COR-L47 (cell line): ENCODE data around the gene PPARA.
A peak's percentile ranks its signal among the peaks of the same experiment; 100 is the strongest.

ENCODE experiments used
- DNase-seq: peaks from one replicate; lab custom pipeline; 2025; lab: John Stamatoyannopoulos, UW

PPARA gene

DNA sequence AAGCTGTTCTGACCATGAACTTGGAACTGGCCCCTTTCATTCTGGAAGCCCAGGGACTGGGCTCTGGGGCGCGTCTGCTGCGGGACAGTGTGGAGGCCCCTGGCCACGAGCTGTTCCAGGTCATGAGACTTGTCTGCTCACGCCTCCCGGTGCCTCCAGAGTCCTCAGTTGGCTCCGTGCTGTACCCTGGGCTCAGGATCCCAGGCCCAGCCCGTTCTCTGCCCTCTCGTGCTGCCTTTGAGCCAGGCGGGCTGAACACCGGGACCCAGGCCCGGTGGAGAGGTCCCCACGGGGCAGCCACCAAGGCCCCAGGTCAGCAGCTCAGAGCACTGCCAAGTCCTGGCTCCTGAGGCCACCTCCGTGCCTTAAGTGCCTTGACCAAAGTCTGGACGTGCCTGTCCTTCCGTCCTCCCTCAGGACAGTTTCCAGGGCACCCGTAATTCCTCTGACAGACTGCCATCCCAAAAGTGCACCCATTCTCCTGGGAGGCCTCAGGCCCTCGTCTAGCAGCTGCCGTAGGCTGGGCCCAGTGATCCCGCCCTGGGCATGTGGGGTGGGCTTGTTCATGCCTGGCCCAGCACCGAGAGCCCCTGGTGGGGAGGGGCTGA, 36.3 kb upstream of the PPARA start:
- DNase-seq = no peak

DNA sequence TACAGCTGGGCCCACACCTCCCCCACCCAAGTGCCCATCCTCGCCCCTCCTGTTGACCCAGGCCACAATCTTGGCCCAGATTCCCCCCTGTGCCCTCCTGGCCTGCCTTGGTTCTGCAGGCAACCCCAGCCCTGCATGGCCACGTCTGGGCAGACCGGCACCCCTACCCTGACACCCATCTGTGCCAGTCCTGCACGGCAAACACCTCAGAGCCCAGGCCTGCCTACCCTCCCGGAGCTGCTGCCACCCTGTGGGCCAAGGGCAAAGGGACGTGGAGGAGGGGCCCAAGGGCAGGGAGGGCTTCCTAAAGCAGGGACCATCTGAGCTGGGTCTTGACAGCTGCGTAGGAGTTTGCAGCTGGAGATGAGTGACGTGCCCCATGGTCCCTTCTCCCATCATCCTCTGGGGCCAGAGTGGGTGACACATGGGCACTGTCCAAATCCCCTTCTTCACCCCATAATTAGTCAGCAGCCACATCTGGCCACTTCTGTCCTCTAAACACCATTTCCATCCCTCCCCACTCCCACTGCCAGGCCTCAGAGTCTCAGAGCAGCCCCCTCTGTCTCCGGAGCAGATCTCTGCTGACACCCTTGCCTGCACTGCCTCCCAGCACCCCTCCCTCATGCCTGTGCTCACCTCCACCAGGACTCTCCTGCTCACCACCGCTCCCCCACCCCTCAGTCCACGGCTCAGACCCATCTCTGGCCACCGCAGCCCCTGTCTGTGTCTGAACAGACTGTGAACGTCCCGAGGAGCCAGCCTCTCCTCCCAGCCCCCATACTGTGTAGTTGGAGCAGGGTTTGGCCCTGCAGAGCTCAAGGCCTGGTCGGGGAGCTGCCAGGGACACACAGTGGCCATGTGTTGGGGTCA, 35.6 kb upstream of the PPARA start:
- DNase-seq = no peak

DNA sequence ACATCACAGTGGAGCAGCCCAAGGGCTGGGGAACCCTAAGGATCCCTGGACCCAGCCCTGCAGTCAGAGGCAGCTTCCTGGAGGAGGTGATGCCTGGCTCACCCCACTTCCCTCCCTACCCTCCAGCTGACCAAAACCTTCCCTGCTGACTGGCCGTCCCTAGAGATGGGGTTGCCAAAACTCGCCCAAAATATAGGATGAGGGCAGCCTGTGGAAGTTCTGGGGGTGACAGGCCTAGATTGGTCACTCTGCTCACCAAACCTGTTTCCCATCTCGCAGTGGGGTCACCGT, 35.0 kb upstream of the PPARA start:
- DNase-seq = no peak

DNA sequence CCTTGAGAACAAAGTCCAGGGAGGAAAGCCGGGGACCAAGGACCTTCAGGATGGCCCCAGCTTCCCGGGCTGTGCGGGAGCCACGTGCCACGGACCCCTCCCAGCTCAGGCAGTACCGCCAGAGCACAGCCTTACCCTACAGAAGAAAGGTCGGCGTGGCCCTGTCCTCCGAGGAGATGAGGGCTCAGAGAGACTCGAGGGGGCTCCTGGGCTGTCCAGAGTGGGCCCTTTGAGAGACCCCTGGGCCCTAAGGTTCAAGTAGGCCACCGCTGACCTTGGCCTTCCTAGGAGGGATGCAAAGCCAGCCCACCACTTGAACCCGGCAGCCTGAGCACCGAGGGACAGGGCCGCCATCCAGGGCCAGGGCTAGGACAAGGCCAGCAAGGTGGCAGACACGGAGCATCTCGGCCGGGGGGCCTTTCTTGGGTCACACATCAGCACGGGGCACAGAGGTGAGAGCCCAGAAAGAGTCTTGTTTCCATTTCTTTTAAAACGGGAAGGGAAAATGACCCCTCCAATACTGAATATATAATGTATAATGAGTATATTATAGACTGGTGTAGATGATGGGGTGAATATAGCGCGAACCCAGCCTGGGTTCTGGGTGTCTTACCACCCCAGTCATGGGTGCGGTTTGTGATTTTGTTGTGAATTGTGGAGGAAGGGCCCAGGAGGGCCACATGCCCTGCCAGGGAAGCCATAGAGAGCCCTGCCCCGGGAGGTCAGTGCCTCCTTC, 34.4 kb upstream of the PPARA start:
- DNase-seq = no peak

DNA sequence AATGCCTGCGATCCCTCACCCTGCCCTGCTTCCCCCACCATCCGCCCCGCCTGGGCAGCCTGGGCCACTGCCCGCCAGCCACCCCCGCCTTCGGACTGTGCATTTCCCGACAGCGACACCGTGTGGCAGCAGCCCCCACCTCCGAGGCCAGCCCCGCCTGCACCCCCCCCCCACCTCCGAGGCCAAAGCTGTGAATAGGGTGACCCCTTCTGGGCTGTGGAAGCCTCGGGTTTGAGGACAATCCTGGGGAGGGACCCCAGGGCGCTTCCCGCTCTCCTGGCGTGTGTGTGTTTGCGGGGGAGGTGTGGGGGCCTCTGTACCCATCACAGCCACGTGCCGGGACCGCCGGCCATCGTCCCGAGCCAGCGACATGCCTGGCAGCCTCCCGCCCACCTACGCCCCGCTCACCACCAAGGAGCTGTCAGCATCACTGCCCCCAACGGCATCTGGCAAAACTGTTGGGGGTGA, 33.8 kb upstream of the PPARA start:
- DNase-seq = peak; percentile 79

DNA sequence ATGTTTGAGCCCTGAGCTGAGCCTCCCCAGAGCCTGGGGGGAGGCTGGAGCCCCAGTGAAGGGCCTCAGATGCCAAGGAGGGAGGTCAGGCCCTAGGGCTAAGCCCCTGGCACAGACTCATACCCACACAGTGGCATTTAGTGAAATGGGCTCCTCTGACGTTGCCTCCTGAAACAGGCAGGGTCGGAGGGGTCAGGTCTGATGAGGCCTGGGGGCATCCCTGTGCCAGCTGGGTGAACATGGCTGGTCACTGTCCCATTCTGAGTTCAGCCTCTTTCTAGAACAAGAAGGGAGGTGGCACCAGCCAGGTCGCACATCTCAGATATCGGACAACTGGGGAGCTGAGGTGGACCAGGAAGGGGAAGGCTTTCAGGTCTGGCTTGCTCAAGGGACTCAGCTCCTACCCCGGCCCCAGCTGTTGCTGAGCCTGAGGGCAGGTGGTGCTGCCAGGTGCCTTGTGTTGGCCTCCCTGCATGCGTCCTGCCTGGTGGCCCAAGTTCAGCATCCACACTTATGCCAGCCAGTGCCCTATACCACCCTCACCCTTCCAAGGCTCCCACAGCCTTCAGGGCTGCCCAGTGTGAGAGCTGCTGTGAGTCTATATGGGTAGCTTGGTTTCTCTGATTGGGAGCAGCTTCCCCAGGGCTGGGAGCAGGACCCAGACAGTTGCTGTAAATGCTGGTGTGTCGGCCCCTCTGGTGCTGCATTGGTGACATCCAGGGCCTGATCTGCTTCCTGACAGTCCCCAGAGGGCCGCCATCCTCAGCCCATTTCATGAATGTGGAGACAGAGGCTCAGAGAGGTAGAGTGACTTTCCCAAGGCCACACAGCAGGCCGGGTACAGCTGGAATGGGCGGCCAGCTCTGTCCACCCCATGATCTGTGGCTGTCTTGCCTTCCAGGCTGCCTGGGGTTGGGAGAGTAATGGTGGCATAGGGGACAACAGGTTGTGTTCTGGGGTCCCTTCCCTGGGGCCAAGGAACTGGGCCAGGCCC, 32.8 kb upstream of the PPARA start:
- no peak for DNase-seq

DNA sequence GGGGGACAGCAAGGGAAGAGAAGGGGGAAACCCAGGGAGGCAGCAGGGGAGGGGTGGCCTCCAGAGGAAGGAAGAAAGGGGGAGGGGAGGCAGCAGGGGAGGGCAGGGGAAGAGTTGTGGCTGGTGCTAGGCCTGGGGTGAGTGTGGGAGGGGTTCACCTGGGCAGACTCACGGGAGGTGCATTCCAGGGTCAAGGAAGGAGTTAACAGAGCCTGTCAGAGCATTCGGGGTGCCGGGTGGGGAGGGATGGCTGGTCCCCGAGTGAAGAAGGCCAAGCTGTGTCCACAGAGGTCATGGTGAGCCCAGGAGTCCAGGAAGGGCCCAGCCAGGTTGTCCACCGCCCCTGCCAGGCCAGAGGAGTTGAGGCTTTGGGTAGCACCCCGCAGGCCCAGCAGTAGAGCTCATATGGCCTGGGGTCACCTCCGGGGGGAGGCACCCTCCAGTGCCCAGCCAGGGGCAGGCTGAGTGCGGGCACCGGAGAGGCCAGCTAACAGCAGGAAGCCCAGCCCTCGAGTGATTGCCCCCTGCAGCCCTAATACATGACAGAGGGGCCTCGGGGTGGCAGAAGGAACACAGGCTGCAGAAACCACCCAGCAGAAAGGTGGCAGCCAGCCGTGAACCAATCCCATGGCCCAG, 31.1 kb upstream of the PPARA start:
- DNase-seq = no peak

DNA sequence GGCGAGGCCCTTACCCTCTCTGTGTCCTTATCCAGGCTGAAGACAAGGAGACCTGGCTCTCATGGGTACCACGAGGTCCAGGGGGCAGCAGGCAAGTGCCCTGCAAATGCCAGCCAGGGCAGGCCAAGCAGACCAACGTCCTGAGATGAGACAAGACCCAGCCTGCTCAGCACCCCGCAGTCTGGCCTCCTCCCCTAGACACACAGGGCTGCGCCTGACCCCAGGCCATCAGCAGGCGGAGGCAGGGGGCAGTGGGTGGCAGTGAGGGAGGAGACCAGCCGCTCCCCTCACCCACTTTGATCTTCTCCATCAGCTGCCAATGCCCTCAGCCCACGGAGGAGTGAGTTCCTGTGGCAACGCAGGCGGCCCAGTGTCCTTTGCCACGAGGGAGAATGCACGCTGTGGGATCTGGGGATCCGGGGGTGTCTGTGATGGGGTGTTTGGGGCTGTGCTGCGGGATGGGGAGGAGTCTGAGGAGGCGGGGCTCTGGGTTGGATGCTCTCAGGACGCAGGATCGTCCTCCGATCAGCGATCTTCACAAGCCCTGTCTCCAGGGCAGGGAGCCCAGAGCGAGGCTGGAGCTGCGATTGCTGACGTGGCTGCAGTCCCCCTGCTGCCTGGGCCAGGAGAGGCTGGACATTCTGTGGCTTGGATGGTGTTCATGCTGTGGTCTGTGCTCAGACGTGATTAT, 30.5 kb upstream of the PPARA start:
- no peak for DNase-seq

DNA sequence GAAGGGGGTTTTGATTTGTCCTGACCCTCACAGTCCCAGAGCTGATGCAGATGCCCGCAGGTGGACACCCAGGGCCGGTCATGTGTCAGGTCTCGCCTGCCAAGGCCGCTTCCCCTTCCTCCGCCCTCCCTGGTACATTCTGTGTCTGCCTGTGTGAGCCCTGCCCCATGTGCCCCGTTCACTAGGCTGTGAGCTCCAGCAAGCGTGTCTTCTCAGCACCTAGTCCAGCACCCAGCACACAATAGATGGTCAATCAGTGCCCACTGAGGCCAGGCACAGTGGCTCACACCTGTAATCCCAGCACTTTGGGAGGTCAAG, 29.9 kb upstream of the PPARA start:
- DNase-seq = no peak

DNA sequence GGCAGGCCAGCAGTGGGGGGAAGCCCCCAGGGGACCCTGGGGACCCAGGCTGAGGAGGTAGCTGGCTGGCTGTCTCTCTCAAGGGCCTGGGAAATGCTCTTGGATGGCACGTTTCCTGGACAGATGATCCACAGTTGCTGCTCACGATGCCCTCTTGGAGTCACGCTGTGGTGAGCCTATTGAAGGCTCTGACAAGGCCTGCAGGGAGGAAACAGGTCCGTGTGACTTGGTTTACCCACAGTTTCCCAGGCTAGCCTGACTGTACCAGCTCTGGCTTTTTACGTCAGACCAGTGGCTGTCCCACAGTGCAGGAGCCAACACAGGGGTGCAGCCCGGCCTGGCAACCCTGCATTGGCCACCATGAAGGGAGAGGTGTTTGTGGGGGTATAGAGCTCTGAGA, 29.2 kb upstream of the PPARA start:
- DNase-seq = no peak

DNA sequence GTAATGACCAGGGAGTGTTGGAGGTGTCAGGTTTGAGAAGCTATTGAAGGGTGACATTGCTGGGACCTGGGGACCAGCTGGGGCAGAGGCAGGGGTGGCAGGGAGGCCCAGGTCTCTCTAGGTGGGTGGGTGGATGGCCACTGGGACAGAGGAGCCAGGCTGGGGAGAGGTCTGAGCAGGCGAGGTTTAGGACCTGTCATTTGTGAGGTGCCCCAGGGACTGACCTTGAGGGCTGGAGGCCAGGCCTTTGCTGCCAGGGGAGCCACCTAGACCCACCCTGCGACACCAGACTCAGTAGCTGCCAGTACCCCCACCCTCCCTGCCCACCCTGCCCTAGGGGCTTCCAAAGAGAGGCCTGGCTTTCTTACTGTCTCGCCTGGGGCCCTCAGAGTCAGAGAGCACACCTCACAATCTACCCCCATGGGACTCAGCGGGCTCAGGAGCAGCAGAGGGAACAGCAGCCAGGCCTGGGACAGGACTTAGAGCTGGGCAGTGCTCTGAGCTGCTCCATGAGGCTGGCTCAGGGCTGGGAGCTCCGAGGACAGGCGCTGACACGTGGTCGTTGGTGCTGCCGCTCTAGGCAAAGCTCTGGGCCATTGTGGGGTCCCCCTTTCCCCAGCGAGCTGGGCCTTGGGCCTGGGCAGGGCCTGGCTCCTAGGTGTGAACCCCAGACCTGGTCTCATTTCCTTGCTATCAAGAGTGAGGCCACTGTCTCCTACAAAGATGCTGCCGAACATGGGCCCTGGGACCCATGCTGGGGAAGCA, 28.6 kb upstream of the PPARA start:
- DNase-seq = no peak

DNA sequence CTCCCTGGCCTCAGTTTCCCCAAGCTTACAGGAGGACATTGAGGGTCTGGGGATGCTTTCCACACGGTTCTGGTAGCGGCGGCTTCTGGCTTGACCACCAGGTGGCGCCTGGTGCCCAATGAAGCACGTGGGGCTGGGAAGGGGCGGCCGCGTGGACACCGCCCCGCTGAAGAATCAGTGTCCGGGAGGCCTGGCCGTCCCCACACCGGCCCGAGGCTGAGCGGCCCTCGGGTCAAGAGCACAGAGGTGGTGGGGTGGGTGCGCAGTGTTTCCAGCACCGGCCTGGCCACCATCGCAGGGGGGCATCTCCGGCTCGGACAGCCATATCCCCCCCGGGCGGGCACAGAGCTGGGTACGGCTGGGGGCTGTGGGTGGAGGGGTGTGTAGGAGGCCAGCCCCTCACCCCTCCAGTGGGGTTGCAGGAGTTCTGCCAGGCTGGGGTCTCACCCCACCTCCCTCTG, 27.8 kb upstream of the PPARA start:
- DNase-seq = peak; percentile 51

DNA sequence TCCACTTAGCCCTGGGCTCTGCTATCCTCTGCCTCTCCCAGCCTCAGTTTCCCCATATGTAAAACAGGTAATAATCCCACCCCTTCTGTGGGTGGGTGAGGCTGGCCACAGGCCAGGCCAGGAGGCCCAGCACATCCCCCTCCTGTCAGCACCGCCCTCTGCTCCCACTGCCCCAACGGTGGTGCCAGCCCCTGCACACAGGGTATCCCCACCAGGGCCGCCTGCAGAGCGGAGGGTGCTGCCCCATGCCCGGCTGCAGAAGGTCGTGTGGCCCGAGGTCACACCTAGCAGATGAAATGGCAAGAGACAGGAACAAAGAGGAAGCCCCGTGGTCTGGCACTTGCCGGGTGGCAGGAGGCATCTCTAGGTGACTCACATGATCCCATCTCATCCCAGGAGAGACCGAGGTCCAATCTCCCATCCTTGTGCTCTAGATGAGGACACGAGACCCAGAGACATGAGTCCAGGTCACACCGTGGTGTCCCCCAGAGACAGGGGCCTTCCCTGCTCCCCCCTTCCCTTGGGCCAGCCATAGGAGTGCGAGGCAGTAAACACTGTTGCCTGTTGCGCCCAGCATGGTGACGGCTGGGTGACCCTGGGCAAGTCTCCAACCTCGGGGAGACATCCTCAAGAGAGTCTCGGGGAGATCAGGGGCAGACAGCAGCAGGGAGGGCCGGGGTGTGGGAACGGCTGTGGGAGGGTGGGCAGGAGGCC, 27.2 kb upstream of the PPARA start:
- DNase-seq = no peak

DNA sequence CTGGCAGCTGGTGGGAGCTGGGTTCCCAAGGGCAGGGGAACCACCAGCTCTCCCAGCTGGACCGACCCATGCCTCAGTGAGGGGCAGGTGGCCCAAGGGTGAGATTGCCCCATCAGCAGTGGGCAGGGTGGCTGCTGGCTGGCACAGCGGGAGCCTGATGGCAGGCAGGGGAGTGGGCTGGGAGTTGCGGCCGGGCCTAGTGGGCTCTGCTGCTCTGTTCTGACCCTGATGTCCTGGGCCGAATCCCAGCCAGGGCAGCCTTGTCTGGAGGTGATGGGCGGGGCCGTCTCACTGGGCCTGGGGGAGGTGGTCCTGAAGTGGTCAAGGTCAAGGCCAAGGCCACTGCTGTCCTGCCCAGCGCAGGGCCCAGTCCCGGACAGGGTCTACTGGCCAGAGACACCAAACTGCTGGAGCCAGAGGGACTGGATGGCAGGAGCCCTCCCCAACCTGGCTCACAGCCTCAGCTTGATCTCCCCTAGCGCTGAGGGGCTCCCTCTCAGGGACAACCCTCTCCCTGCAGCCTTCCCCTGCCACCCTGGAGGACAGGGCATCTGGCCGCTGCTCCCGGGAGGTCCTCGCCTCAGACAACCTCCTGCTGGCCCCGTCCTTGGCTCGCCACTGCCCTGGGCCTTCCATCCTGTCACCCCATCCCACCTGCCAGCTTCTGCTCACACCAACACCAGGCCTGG, 26.5 kb upstream of the PPARA start:
- no peak for DNase-seq

DNA sequence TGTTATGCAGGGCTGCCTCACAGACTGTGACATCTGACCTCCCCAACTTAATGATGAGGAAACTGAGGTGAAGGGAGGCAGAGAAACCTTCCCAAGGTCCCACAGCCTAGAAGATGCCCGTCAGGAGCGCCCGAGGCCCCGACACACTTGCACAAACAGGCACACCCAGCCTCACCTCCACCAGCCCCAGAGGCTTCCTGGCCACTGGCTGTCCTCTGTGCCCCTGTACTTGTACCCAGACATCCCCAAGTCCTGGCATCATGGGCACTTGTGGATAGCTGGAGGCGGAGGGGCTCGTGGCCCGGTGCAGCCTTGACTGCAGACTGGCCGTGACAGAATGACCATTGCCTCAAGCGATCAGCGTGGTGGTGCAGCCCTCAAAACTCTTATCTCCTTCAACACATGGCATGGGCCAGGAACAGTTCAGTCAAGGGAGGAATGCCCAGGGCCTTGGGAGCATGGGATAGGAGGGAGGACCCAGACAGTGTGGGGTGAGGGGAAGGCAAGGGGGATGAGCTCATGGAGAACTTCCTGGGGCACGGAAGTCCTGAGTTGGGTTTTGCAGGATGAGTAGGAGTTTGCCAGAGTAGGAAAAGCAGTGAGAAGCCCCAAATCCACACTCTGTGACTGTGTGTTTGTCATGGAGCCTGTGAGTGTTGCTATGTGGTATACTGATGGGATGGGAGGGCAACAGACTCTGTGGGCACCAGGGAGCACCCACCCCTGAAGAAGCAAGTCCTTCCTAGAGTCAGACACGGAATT, 25.8 kb upstream of the PPARA start:
- DNase-seq = no peak

DNA sequence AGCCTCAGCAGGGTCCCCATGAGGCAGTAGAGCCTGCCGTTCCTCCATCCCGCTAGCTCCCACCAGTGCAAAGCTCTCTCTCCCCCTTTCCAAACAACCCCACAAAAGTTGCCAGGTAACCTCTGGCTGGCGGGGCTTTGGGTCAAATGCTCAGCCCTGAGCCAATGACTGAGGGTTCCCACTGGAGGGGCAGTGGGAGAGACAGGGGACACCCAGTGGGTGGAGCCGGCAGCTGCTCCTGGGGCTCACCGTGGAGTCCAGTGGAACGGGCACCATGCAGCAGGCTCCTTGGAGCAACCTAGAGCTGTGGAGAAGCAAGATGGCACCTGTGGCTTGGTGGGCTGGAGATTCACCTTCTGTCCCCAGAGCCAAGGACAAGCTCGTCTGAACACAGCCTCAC, 25.0 kb upstream of the PPARA start:
- no peak for DNase-seq

DNA sequence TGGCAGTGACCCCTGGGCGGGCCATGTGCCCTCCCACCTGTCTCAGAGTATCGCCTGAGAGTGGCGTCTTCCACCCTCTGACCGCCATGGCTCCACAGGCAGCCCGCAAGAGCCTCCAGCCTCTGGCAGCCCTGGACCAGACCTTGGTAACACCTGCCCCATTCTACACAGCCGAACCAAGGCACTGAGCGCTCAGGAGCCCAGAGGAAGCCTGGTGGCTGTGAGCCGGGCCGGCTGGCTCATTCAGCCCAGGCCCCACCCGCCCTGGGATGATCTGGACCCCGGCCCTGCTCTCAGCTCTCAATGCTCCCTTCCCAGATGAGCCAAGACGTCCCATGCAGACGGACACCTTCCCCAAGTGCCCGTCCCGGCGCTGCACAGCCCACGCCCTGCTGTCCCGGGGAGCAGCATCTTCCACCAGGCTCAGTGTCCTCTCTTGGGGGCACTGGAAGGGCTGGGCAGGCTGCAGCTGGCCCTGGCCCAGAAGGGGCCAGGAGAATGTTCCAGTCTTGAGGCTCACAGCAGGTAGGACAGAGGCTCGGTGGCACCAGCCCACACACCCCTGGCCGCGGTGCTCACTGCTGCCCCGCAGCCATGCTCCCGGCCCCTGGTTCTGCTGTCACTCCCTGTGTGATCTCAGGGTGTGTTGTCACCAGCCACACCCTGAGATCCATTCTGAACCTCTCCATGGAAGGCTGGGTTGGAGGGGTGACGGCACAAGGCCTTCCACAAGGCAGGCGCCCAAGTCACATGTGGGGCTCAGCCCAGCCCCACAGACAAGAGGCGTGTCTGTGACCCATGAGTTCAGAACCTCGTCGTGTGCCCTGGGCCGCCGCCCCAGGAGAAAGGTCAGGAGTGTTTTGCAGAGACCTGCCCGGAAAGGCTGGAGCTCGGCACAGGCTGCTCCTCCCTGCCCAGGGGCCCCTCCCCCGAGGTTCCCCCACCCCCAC, 24.2 kb upstream of the PPARA start:
- DNase-seq = no peak
